Erythroblast (primary cell): Measurements from ENCODE around the gene ELL.

ENCODE experiments used
- GATA1 ChIP-seq: IDR thresholded peaks from 2 replicates; pipeline ENCODE4 v1.6.1; 2011; ENCODE audit warnings: low read depth, mild to moderate bottlenecking, control low read depth, low read length, moderate library complexity
- POLR2A ChIP-seq: IDR thresholded peaks from 2 replicates; pipeline ENCODE4 v1.6.1; 2011; ENCODE audit warnings: mild to moderate bottlenecking, low read length

DNA sequence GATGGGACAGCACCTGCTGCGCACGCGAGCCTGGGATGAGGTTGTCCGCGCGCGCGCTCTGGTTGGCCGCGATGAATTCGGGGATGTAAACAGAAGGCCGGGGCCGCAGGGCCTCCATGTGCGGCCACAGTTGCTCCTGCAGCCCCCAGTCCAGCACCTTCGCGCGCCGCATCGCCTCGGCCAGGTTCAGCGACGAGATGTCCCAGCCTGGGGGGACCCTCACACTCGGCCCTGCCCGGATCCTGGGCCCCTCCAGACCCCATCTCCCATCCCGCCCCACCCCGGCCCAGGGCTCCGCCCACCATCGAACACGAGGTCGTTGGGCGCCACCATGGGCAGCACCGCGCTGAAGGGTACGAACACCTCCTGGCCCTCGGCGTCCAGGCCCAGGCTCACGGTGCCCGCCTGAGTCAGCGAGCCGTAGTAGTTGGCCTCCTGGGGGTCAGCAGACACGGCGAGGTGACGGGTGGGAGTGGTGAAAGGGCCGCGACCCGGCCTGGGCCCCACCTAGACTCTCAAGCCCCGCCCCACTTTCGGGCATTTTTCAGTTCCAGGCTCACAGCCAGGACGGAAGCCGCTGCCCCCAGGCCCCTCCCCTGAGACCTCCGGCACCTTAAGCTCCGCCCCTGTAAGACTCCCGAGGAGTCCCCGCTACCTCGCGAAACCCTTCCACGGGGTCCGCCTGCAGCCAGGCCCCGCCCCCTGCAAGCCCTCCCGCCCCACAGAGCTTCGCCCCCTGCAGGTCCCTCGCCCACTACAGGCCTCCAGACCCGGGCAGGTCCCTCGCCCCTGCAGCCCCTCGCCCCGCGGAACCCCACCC, 85.0 kb downstream of the ELL start:
- TF ChIP-seq POLR2A (no peak), GATA1 (no peak)
